ENCODE data around the gene FOXJ2. TPM values are rescaled to one million over a fixed set of nuclear protein-coding genes. Genes with fewer than 3 reads are reported as not detected.
"Not testable (repeated sequence)": the region's sequence is repeated elsewhere in the genome, so short reads cannot be mapped to it uniquely, and the experiment has no call there.

Gene FOXJ2
- total RNA-seq, 1 experiment from 2014 or later = 8.1 TPM

DNA sequence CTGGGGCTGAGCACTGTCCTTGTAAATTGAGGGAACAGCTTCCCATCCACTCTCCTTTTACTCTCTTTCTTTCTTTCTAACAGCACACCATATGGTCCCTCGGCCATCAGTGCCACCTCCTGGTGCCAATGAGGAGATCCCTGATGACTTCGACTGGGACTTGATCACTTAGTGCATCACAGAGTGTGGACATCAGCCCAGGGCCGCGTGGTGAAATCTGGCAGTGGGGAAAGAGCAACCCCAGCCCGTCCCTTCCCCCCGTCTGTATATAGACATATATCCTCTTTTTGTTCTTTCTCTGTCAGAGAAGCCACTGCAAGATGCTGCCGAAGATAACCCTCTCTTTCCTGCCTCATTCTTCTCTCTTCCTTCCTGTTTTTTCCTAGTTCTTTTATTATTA is 20.2 kb downstream of the FOXJ2 start:
- DNase-seq (ENCODE audit: low spot score) = peak; percentile 24
- in situ Hi-C loops (cut with HindIII; ENCODE audit: low sequenced_read_pairs) = no loop called here

DNA sequence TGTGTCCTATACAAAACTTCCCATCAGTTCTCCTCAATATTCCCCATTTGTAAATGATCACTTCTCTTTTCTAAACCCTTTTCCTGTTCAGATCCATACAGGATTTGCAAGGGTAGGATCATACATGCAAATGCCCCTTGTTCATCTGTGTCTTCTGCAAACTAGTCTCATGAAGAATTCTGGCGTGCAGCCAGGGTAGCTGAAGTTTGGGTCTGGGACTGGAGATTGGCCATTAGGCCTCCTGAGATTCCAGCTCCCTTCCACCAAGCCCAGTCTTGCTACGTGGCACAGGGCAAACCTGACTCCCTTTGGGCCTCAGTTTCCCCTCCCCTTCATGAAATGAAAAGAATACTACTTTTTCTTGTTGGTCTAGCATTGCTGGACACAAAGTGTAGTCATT is 22.3 kb downstream of the FOXJ2 start:
- in situ Hi-C loops (cut with HindIII; ENCODE audit: low sequenced_read_pairs) = no loop called here
- DNase-seq (ENCODE audit: low spot score) = no peak

DNA sequence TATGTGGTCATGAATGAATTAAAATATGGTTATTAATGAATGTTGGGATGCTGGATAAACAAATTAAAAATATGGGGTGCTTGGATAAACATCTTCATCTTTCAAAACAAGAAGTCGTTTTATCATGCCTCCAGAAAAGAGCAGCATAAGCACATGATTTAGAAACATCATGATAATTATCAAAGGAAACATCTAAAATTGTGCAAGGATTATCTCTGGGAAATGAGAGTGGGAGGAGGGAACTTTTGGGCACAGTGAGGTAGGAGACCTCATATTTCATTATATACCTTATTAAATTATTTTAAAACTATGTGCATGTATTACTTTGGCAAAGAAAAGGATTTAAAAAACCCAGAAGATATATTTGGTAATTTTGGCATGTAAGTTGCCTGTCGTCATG is 24.8 kb downstream of the FOXJ2 start:
- in situ Hi-C loops (cut with HindIII; ENCODE audit: low sequenced_read_pairs) = no loop called here

DNA sequence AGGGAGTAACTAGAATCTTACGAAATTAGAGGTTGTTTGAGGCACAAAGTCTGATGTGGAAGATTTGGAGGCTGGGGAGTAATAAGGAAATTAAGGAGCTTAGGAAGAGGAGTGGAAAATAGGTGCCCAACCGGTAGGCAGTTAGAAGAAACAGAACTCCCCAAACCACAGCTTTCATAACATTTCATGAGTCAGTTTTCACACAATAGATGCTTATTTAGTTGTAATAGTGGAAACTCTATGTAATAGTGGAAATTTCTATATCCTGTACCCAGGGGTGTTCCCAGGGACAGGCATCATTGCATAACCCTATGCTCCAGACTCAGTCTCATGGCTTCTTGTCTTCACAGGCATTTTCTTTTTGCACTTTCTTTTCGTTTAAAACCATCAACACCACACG is 25.3 kb downstream of the FOXJ2 start:
- in situ Hi-C loops (cut with HindIII; ENCODE audit: low sequenced_read_pairs) = no loop called here
- no peak for DNase-seq (ENCODE audit: low spot score)

More for the DNA sequence above, 24.8 kb downstream of the FOXJ2 start:
- no peak for DNase-seq (ENCODE audit: low spot score)

DNA sequence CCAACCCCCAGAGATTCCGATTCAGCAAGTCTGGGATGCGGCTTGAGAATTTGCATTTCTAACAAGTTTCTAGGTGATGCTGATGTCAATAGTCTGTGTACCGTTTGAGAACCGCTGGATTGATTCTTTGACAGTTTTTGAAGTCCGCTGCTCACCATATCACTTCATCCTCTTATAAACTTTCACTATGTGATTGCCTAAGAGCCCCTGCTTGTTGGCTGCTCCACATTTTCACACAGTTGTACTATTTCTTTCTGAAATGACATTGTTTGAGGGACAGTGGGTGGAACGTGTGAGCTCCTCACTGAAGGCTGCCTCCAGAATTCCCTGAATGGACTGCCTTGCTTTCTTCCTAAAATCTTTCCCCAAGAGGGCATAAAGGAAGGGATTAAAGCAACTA is 26.0 kb downstream of the FOXJ2 start:
- no peak for DNase-seq (ENCODE audit: low spot score)
- in situ Hi-C loops (cut with HindIII; ENCODE audit: low sequenced_read_pairs) = no loop called here

DNA sequence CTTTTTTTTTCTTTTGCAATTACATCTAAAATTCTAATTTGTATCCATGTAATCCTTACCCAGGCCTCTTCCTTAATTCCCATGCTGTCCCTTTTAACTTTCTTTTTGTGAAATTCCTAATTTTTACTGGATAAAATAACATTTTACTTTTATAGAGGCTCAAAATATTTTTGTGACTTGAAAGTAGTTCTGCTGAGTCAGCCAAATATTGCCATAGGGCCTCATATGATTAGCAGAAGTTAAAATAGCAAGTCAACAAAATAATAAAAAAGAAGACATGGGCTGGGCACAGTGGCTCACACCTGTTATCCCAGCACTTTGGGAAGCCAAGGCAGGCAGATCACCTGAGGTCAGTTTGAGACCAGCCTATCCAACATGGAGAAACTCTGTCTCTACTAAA is 31.6 kb downstream of the FOXJ2 start:
- DNase-seq (ENCODE audit: low spot score) = no peak
- in situ Hi-C loops (cut with HindIII; ENCODE audit: low sequenced_read_pairs) = no loop called here

DNA sequence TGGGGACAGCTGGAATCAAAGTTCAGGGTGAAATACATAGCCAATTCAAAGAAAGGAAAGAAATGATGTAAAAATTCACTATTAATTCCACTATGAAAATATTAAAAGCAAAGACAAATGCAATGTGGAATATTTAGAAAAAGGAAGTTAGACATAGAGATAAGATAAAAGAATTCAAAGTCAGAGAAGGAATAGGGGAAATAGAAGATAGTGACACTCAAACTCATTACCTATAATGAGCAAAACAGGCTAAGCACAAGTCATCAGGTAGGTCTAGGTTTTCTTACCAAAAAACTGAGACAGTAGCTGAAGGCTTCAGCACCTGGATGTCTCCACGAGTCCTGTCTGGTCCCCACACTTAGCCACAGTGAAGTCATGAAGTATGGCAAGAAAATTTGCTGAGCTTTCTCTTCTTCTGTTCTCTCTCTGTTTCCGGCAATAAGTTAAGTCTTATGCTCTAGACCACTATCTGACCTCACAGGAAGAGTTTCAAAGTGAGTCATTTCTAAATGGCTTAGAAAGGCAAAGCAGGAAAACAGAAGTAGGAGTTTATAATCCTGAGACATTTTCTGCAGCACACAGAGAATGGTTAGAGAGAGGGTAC is 33.6 kb downstream of the FOXJ2 start, which contains the start of gene C3AR1:
TSS of gene C3AR1 (minus strand) at position 369 of the 604 bp plus-strand sequence. CDS start 6,174 bp downstream, outside the sequence.
- DNase-seq (ENCODE audit: low spot score) = no peak
- in situ Hi-C loops (cut with HindIII; ENCODE audit: low sequenced_read_pairs) = no loop called here

DNA sequence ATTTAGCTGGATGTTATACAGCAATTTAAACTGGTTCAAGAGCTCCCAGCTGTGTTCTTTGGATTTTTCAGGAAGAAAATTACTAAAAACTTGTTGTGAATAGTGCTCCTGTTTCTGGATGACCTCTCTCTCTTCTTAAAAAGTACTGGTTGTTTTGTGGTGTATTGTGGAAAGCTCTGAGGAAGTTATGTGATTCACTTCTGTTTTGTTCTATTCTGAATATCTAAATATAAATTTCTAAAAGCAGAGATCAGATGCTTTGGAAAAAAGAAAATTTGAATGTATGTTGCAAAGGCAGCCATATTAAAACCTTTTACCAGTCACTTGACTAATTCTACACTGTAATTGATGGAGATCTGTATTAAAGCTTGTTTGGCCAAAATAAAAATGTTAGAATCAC is 37.1 kb downstream of the FOXJ2 start:
- DNase-seq (ENCODE audit: low spot score) = no peak
- in situ Hi-C loops (cut with HindIII; ENCODE audit: low sequenced_read_pairs) = no loop called here

DNA sequence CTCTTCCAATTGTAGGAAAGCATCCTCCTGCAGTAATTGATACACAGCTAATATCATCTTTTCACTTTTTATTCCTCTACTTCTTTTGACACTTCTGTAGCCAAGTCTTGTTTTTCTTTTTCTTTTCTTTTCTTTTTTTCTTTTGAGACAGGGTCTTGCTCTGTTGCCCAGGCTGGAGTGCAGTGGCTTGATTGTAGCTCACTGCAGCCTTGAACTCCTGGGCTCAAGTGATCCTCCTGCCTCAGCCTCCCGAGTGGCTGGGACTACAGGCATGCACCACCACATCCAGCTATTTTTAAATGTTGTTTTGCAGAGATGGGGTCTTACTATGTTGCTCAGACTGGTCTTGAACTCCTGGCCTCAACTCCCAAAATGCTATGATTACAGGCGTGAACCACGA is 39.3 kb downstream of the FOXJ2 start:
- DNase-seq (ENCODE audit: low spot score); in situ Hi-C loops (cut with HindIII; ENCODE audit: low sequenced_read_pairs): not testable (repeated sequence)

DNA sequence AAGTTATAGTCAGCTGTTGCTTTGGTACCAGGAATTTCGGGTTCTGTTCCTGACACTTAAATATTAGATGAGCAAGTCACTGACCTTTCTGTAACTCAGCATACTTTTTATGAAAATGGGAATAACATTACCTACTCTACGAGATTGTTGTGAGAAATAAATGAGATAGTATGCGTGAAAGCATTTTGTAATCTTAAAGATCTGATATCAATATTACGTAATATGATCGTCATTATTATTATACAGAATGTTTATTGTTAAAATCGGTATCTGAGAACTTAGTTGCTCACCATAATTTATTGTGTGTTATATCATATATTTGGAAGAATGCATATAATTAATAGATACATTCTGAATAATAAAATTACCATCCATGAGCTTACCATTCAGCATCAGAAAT is 43.4 kb downstream of the FOXJ2 start:
- in situ Hi-C loops (cut with HindIII; ENCODE audit: low sequenced_read_pairs) = no loop called here
- DNase-seq (ENCODE audit: low spot score) = no peak

DNA sequence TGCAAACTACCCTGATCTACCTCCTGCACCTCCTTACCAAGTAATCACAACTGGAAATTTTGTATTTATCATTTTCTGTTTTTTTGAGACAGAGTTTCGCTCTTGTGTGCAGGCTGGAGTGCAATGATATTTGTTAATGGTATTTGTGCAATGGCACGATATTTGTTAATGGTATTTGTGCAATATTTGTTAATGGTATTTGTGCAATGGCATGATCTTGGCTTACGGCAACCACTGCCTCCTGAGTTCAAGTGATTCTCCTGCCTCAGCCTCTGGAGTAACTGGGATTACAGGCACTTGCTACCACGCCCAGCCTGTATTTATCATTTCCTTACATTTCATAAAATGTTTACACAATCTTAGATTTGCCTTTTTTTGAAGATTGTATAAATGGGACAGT is 43.9 kb downstream of the FOXJ2 start:
- in situ Hi-C loops (cut with HindIII; ENCODE audit: low sequenced_read_pairs) = no loop called here
- no peak for DNase-seq (ENCODE audit: low spot score)

DNA sequence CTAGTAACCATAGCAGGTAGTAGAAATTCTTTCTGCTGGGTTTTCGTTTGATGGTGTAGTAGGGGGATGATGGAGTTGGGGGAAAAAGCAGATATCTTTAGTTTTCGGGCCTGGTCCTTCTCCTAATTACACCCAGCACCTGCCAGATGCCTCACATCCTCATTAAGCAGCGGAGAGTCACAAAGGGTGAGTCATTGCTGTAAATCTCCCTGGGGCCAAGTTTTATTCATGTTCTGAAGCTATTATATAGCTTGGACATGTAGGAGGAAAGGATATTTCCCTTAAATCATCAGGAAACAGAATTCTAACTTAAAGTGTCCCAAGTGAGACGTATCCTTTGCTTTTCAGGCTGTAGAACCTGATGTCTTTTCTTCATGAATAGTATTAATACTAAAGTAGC is 44.7 kb downstream of the FOXJ2 start:
- in situ Hi-C loops (cut with HindIII; ENCODE audit: low sequenced_read_pairs) = no loop called here
- no peak for DNase-seq (ENCODE audit: low spot score)

DNA sequence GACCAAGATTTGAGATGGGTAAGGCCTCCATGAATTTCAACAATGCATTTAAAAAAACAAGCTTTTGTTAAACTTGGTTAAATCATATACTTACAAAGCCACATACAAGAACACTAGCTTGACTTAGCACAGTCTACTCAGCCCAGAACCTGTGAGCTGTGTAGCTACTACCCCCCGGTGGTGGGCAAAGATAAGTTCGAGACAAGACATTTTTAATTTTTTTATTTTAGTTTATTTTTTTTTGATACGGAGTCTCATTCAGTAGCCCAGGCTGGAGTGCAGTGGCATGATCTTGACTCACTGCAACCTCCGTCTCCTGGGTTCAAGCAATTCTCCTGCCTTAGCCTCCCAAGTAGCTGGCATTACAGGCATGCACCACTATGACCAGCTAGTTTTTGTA is 45.9 kb downstream of the FOXJ2 start:
- in situ Hi-C loops (cut with HindIII; ENCODE audit: low sequenced_read_pairs) = no loop called here
- DNase-seq (ENCODE audit: low spot score) = peak; percentile 32

DNA sequence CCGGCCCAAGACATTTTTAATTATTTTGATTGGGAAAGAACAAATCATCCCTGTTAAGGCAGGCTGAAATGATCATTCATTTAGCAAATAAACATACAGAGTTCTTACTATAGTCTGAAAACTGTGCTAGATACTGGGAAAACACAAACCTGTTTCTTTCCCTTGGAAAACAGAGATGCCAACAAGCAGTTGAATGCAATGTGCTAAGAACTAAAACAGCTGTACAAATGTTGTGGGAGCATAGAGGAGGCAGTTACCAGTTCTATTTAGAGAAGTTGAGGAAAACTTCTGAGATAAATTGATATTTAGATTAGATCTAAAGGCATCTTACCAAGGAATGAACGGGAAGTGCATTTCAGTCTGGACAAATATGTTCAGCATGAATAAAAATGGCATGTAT is 46.4 kb downstream of the FOXJ2 start:
- in situ Hi-C loops (cut with HindIII; ENCODE audit: low sequenced_read_pairs) = no loop called here
- no peak for DNase-seq (ENCODE audit: low spot score)

DNA sequence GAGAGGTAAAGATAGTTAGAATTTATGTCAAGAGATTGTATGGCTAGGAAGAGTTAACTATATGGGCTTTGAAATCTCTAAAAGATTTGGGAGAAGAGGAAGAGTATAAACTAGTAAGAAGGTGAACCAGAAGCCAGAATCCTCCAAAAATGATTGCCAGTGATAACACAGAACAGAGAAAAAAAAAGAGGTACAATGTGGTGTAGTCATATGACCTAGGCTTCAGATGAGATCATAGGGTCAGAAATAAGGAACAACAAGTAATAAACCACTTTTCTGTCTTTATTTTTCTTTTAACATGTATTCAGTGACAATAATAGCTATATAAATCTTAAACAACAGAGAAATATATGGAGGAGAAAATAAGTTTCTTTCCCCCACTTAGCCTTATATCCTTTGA is 47.6 kb downstream of the FOXJ2 start:
- in situ Hi-C loops (cut with HindIII; ENCODE audit: low sequenced_read_pairs) = no loop called here
- no peak for DNase-seq (ENCODE audit: low spot score)

DNA sequence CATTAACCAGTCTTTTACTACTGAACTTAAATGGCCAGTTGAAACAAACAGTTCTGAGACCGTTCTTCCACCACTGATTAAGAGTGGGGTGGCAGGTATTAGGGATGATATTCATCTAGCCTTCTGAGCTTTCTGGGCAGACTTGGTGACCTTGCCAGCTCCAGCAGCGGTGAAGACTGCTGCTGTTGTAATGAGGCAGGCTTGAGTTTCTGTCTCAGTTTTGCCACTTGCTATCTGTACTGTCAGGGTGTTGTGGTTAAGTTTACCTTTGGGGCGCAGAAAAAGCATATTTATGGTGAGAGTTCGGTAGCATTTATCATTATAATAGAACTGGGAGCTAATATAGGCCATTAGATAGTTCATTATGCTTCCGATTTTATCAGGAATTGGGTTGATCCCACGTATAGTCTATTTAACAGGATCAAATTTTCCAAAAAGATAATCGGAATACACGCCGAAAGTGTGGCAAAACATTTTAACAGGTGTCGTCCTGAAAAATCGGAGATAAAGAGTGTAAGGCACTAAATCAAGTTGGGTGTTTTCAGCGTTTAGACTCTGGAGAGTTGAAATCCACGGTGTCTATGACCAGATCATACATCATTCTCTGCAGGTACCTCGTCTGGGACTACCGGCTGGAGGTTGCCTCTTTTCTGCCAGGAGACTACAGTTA is 48.9 kb downstream of the FOXJ2 start:
- DNase-seq (ENCODE audit: low spot score) = peak; percentile 65
- in situ Hi-C loops (cut with HindIII; ENCODE audit: low sequenced_read_pairs) = no loop called here

DNA sequence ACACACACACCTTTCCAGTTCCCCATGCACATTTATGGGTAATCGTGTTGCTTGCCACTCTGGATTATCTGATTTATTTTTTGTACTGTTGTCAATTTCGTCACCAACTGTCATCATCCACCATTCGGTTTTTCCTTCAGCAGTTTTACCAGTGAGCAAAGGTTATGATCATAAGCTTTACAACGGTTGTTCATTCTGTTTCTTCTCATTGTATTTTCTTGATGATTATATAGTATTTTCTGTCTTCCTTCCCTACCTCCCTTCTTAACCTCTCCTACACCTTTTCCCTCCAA is 50.2 kb downstream of the FOXJ2 start:
- in situ Hi-C loops (cut with HindIII; ENCODE audit: low sequenced_read_pairs) = no loop called here
- DNase-seq (ENCODE audit: low spot score) = no peak

DNA sequence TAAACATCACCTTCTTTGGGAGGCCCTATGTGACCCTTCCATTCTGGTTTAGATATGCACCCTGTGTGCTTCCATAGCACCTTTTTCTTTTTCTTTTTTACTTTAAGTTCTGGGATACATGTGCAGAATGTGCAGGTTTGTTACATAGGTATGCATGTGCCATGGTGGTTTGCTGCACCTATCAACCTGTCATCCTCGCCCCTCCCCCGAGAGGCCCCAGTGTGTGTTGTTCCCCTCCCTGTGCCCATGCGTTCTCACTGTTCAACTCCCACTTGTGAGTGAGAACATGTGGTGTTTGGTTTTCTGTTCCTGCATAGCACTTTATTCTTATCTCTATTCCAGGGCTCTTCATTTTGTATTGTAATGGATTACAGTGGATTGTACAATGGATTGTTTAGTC is 51.8 kb downstream of the FOXJ2 start:
- in situ Hi-C loops (cut with HindIII; ENCODE audit: low sequenced_read_pairs); DNase-seq (ENCODE audit: low spot score): not testable (repeated sequence)

DNA sequence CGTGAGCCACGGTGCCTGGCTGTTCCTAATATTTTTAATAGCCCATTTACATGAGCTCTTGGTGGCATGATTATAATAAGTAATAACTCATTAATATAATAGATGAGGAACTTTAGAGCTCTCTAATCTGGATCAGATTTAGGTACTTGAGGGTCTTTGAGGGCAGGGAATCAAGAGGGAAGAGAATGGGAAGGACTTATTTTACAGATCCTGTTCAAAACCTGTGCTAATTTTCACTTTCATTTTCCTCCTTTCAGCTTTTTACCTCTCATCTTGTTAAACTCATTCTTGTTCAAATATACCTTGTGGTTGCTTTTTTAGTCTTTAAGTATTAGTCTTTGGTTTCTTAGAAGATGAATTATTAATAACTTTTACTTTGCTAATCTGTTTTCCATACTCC is 55.1 kb downstream of the FOXJ2 start:
- no peak for DNase-seq (ENCODE audit: low spot score)
- in situ Hi-C loops (cut with HindIII; ENCODE audit: low sequenced_read_pairs) = no loop called here

DNA sequence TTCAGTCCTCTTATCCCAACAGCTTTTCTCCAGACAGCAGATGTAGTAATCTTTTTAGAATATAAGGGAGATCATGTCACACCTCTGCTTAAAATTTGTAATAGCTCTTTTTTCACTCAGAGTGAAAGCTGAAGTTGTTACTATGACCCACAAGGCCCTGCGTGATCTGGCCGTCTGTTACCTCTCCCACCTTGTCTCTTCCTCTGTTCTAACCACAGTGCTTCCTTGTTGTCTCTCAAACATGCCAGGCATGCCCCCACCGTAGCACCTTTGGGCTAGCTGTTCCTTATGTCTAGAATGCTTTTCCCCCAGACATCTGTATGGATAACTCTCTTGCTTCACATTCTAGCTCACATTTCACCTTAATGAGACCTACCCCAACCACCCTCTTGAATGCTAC is 56.1 kb downstream of the FOXJ2 start:
- in situ Hi-C loops (cut with HindIII; ENCODE audit: low sequenced_read_pairs) = no loop called here
- DNase-seq (ENCODE audit: low spot score) = no peak

DNA sequence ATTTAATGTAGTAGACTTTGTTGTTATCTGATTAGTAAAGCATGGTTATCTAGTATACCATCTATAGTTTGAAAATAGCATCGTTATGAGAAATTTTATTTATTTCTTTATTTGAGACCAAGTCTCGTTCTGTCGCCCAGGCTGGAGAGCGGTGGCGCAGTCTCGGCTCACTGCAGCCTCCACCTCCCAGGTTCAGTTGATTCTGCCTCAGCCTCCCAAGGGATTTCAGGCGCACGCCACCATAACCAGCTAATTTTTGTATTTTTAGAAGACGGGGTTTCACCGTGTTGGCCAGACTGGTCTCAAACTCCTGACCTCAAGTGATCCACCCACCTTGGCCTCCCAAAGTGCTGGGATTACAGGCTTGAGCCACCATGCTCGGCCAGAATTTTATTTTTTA is 56.8 kb downstream of the FOXJ2 start:
- in situ Hi-C loops (cut with HindIII; ENCODE audit: low sequenced_read_pairs) = not testable (repeated sequence)

More for the DNA sequence above, 56.8 kb downstream of the FOXJ2 start:
- DNase-seq (ENCODE audit: low spot score) = not testable (repeated sequence)
